Mucosa of stomach (tissue), 1 donor: ENCODE measurements around the gene TRIM65.

Experiments used
- H3K27me3 ChIP-seq: one replicate; pipeline ENCODE4 v1.7.0; 2013; ENCODE audit warnings: mild to moderate bottlenecking, low read length; ENCODE audit not compliant: control insufficient read depth, insufficient read depth
- H3K36me3 ChIP-seq: one replicate; pipeline ENCODE4 v1.7.0; 2013; ENCODE audit warnings: low read length; ENCODE audit not compliant: control insufficient read depth, insufficient read depth
- H3K4me1 ChIP-seq: one replicate; pipeline ENCODE4 v1.7.0; 2013; ENCODE audit warnings: mild to moderate bottlenecking, low read length; ENCODE audit not compliant: control insufficient read depth, insufficient read depth
- H3K4me3 ChIP-seq: one replicate; pipeline ENCODE4 v1.7.0; 2013; ENCODE audit warnings: low read length
- H3K9ac ChIP-seq: one replicate; pipeline ENCODE4 v1.7.0; 2013; ENCODE audit warnings: mild to moderate bottlenecking, low read length, moderate library complexity
- H3K9me3 ChIP-seq: one replicate; pipeline ENCODE4 v1.7.0; 2013; ENCODE audit warnings: mild to moderate bottlenecking, low read length, moderate library complexity; ENCODE audit not compliant: control insufficient read depth
- donor health status: Pancreatic carcinoma.

Gene TRIM65

DNA sequence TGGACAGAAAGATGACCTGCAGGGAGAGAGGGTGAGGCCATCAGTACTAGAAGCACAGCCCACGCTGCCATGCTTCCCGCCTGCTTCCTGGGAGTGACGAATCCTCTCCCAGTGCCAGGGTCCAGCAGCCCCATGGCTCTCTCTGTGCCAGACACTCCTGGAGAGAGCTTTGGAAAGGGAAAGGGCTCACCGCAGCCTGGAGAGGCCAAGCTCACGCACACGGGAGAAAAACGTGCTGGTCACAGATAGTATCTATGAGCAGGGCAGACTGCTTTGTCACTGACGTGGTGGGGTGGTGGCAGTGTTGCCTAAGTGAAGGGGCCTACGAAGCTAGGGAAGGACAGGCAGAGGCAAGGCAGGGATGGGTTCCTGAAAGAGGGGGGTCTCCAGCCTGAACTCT lies 47.0 kb downstream of the TRIM65 start:
- H3K27me3 ChIP-seq = no peaks in the 10 kb centered on the region
- no peak overlapping the region for H3K4me3 ChIP-seq
- no peaks in the 10 kb centered on the region for H3K9me3 ChIP-seq
- peaks cover 39% of the 10 kb centered on the region for H3K36me3 ChIP-seq
- peaks cover 53% of the 10 kb centered on the region for H3K4me1 ChIP-seq
- no peak overlapping the region for H3K9ac ChIP-seq

DNA sequence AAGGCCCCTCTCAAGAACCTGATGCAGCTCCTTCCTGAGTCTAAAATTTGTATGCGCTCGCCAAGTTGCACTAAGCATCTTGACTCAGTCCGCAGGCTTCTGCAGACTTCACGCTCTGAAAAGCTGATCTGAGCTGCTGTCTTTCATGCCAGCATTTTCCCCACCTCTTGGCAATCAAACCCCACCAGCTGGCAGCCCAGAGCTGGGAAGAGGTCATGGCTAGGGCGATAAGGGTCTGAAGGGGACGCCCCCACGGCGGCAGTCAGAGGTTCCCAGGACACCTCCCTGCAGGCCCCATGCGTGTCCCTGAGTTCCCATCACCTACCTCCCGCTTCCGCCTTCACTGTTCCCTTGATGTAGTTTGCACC lies 47.5 kb downstream of the TRIM65 start:
- Histone ChIP-seq H3K9me3 (no peaks in the 10 kb centered on the region), H3K9ac (peak overlapping the region; percentile 0), H3K36me3 (peaks cover 39% of the 10 kb centered on the region), H3K4me3 (no peak overlapping the region), H3K27me3 (no peaks in the 10 kb centered on the region), H3K4me1 (peaks cover 54% of the 10 kb centered on the region)

DNA sequence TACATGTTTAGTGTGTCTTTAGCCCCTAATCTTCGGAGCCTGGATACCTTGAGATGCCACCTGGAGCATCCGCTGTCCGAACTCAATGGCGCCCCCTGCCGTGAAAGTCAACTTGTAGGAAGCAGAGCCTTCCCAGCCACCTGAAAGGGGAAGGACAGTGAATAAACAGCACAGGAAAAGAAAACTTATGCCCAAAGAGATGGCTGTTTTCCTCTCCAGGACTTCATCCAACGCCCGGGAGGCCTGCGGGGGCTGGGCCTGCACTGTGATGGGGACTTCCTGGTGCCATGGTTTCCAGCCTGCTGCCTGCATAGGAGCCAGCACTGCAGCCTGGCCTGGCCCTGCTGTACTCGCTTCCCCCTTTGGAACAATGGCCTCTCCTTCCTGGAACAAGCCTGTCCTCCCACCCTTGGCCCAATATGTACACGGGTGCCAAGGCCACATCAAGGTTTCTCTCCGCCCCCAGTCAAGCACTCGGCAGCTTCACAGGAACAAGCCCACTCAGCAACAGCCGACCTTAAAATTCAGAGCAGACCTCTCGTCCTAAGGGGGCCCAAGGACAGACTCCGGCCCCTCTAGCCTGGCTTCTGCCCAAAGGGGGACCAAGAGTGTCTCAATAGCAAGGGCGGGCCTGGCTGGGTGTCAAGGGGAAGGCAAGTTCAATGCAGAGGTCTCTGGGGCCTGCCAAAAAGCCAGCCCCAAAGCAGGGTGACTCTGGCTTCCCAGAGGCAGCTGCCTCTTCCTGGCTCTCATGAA lies 48.0 kb downstream of the TRIM65 start:
- H3K9me3 ChIP-seq = no peaks in the 10 kb centered on the region
- no peak overlapping the region for H3K4me3 ChIP-seq
- H3K9ac ChIP-seq = peak overlapping the region; percentile 0
- H3K27me3 ChIP-seq = no peaks in the 10 kb centered on the region
- H3K36me3 ChIP-seq = peaks cover 39% of the 10 kb centered on the region
- peaks cover 54% of the 10 kb centered on the region for H3K4me1 ChIP-seq

DNA sequence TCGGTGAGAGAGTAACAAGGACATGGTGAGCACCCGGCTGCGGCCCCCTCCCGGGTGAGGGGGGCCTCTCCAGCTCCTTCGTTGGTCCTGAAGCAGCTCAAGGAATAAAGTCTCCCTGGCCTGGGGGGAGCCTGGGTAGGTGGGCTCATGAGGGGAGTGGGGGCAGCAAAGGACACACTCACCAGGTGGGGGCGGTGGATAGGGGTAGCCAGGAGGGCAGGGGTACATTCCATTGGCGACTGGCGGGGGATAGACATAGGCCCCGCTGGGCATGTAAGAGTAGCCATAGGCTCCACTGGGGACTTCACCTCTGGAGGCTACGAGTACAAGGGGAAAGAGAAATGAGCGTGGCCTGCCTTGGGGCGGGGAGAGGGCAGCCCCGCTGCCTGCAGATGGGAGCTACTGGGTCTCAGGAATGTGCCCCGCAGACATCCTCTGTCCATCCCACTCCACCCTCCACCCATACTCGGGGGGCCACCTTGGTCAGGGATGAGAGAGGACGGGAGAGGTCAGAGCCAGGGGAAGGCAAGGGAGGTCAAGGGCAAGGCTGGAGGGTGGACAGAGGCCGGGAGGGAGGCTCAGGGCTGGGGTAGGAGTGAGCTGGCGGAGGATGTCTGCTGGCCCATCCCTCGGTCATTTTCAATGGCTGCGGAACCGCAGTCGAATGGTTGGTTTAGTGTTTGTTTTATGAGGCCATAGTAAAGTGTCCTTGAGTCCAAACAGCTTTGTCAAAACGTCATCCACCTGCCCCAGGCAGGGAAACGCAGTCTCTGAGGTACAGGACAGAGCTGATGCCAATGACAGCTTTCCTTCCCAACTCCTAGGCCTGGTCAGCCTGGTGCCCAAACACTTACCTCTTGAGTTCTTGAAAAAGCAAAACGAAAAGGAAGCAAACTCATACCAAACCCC lies 48.9 kb downstream of the TRIM65 start:
- peaks cover 39% of the 10 kb centered on the region for H3K36me3 ChIP-seq
- H3K9me3 ChIP-seq = no peaks in the 10 kb centered on the region
- H3K4me1 ChIP-seq = peaks cover 58% of the 10 kb centered on the region
- no peaks in the 10 kb centered on the region for H3K27me3 ChIP-seq
- no peak overlapping the region for H3K4me3 ChIP-seq
- peak overlapping the region; percentile 34 for H3K9ac ChIP-seq

DNA sequence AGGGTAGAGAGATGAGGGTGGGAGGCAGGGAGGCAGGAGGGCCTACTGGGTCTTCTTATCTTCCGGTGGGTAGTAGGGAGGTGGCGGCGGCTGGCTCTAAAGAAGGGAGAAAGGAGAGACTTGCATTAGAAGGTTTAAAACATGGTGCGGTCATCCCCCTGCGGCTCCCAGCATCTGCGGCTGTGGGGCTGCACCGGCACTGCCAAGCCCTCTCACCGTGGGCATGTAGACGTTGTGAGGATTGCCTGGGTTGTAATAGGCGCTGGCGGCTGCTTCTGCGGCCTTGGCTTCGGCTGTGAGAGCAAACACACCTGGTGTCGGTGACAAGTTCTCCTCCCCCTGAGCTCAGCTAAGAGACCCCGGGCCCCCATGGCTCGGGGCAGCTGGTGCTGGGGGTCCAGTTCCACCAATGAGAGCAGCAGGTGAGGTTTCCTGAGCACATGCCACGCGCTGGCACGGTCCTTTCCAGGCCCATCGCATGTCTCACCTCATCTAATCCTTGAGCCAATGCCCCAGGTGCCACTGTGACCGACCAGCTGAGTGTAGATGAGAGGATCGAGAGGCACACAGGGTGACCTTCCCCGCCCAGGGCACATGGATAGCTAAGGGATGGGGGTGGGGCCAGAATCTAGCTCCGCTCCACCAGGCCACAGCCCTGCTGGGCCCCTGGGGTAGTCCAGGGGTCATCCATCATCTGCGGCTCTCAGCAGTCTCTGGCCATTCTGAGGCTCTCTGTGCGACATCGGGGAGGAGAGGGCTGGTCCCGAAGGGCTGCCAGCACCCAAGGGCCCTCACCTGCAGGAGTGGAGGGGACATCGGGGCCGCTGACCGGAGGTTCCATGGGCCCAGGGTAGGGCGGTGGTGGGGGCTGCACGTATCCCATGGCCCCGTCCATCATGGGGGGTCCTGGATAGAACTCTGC lies 49.8 kb downstream of the TRIM65 start:
- Histone ChIP-seq H3K36me3 (peaks cover 39% of the 10 kb centered on the region), H3K27me3 (no peaks in the 10 kb centered on the region), H3K4me3 (no peak overlapping the region), H3K4me1 (peaks cover 58% of the 10 kb centered on the region), H3K9ac (peak overlapping the region; percentile 34), H3K9me3 (no peaks in the 10 kb centered on the region)

DNA sequence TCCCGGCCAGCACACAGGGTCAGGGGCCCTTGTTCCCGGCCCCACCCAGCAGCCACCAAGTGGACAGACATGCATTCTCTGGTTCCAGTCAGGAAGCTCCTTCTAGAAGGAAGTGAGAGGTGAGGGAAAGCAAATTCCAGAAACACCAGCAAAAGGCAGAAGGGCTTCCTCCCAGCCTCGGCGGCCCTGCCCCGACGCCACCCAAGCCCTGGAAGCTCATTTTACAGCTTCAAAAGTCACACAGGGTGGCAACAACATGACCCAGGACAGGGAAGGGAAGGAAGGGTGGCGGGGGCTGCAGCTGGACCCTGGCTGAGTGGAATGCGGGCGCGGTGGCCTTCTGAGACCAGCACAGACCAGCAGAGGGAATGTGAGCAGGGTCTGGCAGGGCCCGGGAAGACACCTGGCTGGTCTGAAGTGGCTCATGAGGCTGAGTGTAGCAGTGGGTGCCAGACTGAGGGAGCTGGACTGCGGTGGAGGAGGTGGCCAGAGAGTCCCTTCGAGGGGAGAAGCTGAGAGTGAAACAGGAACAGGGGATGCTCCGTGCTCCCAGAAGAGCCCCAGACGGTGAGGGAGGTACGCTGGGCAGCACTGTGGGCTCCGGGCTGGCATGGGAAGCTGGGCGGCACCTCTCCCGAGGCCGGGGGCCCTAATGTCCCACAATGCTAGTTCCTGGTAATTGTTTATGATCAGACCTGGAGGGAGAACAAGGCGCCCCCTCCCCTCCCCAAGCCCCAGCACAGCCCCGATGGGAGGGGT lies 50.6 kb downstream of the TRIM65 start:
- Histone ChIP-seq H3K4me3 (no peak overlapping the region), H3K36me3 (peaks cover 36% of the 10 kb centered on the region), H3K27me3 (no peaks in the 10 kb centered on the region), H3K9me3 (no peaks in the 10 kb centered on the region), H3K9ac (no peak overlapping the region), H3K4me1 (peaks cover 58% of the 10 kb centered on the region)

DNA sequence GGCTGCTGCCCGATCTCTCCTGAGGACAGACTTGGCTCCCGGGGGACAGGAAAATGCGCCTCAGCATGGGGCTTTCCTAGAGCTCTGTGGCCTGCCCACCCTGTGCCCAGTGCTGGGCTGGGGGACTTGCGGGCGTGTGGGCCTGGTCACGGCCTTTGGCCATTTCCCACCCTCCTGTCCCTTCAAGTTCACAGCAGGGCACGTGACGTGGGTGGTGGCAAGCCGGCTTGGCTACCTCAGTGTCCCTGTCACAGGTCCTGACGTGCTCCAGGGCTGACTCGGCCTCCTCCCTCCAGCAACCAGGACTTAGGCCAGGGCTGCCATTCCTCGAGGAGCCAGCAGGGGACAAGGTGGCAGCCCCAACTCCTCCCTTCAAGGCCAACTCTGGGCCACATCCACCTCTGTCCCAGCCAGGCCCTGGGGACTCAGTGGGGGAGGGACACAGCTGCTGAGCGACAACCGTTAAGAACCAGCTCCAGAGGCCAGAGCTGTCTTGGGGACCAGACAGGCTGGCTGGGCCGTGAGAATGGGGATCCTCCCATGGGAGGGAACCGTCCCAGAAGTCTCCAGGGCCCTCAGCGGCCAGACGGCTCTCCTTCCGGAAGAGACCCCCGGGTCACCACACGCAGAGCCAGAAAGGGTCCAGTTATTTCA lies 51.6 kb downstream of the TRIM65 start:
- Histone ChIP-seq H3K27me3 (no peaks in the 10 kb centered on the region), H3K4me1 (peaks cover 58% of the 10 kb centered on the region), H3K36me3 (peaks cover 31% of the 10 kb centered on the region), H3K9me3 (no peaks in the 10 kb centered on the region), H3K4me3 (no peak overlapping the region), H3K9ac (peak overlapping the region; percentile 83)

DNA sequence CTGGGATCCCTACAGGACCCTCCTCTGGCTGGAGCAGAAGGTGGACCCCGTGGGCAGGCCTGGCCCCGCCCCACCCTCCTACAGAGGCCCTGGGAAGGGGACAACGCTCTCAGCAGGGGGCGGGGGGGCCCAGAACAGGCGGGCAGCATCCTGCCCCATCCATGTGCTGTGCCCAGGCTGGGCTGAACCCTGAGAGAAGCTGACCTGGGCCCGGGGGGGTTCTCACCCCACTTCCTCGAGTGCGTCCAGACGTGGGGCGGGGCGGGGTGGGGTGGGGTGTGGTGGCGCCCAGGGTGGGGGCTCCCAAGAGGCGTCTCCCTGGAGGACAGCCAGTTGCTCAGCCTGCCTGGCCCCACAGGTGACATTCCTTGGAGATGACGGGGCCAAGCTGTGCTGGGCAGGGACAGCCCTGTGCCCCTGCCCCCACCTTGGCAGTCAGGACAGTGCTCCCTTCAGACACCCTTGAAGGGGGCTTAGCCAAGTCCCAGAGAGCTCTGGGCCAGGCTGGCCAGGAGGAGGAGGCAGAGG lies 52.2 kb downstream of the TRIM65 start:
- Histone ChIP-seq H3K4me3 (peak overlapping the region; percentile 46), H3K9ac (peak overlapping the region; percentile 83), H3K36me3 (peaks cover 27% of the 10 kb centered on the region), H3K4me1 (peaks cover 58% of the 10 kb centered on the region), H3K27me3 (no peaks in the 10 kb centered on the region), H3K9me3 (no peaks in the 10 kb centered on the region)

DNA sequence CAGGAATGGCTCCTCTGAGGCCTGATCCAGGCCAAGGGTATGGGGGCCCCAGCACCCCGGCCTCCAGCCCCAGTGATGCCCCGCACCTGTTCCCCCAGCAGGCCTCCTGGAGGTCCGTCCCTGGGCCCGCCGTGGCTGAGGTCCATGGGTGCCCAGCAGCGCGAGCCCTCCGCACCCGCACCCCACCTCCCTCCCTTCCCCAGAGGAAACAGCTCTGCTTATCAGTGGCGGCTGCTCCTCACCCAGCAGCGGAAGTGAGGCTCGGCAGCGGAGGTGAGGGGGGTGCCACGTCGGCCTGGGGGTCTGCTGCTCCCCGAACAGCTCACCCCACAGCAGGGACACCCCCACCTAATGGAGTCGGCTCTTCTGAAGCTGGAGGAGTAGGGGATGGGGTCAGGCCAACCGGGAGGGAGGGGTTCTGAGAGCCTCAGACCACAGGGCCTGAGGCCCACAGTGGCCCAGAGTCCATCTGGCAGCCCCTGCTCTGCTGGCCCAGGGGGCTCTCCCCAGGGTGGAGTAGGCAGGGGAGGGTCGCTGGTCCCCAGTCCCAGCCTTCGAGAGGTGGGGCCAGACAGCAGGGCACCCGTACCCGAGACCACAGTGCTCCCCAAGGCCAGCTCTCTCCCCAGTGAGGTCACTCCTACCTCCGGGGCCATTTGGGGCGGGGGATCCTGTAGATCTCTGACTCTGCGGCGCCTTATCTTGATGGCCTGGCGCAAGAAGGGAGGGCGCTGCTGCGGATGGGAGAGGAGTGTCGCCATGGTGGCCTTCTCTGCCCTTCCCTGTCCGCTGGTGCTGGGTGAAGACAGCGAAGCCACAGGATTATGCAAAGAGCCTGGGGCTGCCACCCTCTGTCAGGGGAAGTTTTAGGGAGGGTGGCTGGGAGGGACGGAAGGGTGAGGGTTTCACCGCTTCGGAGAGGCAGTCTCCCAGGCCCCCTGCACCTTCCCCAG lies 52.9 kb downstream of the TRIM65 start, which contains the start of gene UNC13D:
TSS of gene UNC13D (minus strand) at position 828 of the 953 bp plus-strand sequence. CDS start at position 761, 67 bp downstream.
- H3K4me1 ChIP-seq = peaks cover 54% of the 10 kb centered on the region
- no peaks in the 10 kb centered on the region for H3K9me3 ChIP-seq
- H3K4me3 ChIP-seq = peak within 1 kb of the TSS; percentile 46
- H3K27me3 ChIP-seq = no peaks in the 10 kb centered on the region
- H3K36me3 ChIP-seq = peaks cover 20% of the 10 kb centered on the region
- peak within 1 kb of the TSS; percentile 83 for H3K9ac ChIP-seq
